Activated T-helper 9 cell treated with anti-CD3 and anti-CD28 coated beads, Interleukin-2, amount 50 U/mL, for 16 hours (primary cell): Measurements from ENCODE around the gene COPZ1.

Source experiments
- DNase-seq: peaks from one replicate; pipeline ENCODE4 v3.0.0-alpha.2; 2020; ENCODE audit warnings: low read depth

The COPZ1 gene

GRCh38 chr12:54377797-54378515 lies 53.0 kb downstream of the COPZ1 start:
- no peak for DNase-seq

GRCh38 chr12:54378796-54379397 lies 54.0 kb downstream of the COPZ1 start:
- DNase-seq: no peak

- peak; percentile 84 for DNase-seq
Measured at GRCh38 chr12:54379398-54380201, 54.7 kb downstream of the COPZ1 start.

GRCh38 chr12:54381136-54381535 lies 56.2 kb downstream of the COPZ1 start:
- no peak for DNase-seq

- DNase-seq: no peak
Measured at GRCh38 chr12:54383041-54383609, 58.2 kb downstream of the COPZ1 start.

GRCh38 chr12:54384591-54385041 lies 59.7 kb downstream of the COPZ1 start, which contains the start of gene ZNF385A:
Gene ZNF385A (minus strand): TSS chr12:54384733. CDS start chr12:54384514, 219 bp downstream.
- no peak for DNase-seq

GRCh38 chr12:54385251-54385914 lies 60.5 kb downstream of the COPZ1 start:
- no peak for DNase-seq

- no peak for DNase-seq
Measured at GRCh38 chr12:54386403-54387113, 61.6 kb downstream of the COPZ1 start.

GRCh38 chr12:54387114-54387467 lies 62.2 kb downstream of the COPZ1 start:
- DNase-seq: no peak

- no peak for DNase-seq
Measured at GRCh38 chr12:54388237-54389133, 63.6 kb downstream of the COPZ1 start.

- no peak for DNase-seq
Measured at GRCh38 chr12:54389134-54389508, 64.2 kb downstream of the COPZ1 start.

- DNase-seq: no peak
Measured at GRCh38 chr12:54389607-54390175, 64.8 kb downstream of the COPZ1 start.

- DNase-seq: no peak
Measured at GRCh38 chr12:54390176-54390667, 65.3 kb downstream of the COPZ1 start.

GRCh38 chr12:54390668-54391551 lies 66.0 kb downstream of the COPZ1 start:
- DNase-seq: peak; percentile 64

- no peak for DNase-seq
Measured at GRCh38 chr12:54392485-54393206, 67.7 kb downstream of the COPZ1 start.

GRCh38 chr12:54393207-54393609 lies 68.3 kb downstream of the COPZ1 start:
- DNase-seq: no peak

- DNase-seq: no peak
Measured at GRCh38 chr12:54393743-54394142, 68.8 kb downstream of the COPZ1 start.

- no peak for DNase-seq
Measured at GRCh38 chr12:54394281-54394719, 69.4 kb downstream of the COPZ1 start.
